NOMO-1 (cell line): Measurements from ENCODE around the gene KIFAP3.
"Not testable (repeated sequence)": the region's sequence is repeated elsewhere in the genome, so short reads cannot be mapped to it uniquely, and the experiment has no call there.

Experiments used
- DNase-seq, 2 experiments: peaks; one replicate each; lab custom pipeline; 2025; ENCODE audit not compliant: unreplicated experiment in 2 of 2; lab: John Stamatoyannopoulos, UW

The KIFAP3 gene

GRCh38 chr1:170074250-170075157 lies at the start of gene KIFAP3:
TSS of gene KIFAP3 (minus strand) at chr1:170074695. CDS start at chr1:170074467, 228 bp downstream.
- peak; percentile 96 to 99 for DNase-seq

- DNase-seq, result no peak
These were observed 47.9 kb upstream of the KIFAP3 start for GRCh38 chr1:170122366-170122765.

GRCh38 chr1:170114906-170115305 lies 40.4 kb upstream of the KIFAP3 start:
- no peak for DNase-seq

GRCh38 chr1:170113140-170113539 lies 38.6 kb upstream of the KIFAP3 start:
- DNase-seq, result not testable (repeated sequence)

- no peak for DNase-seq
These were observed 23.0 kb upstream of the KIFAP3 start for GRCh38 chr1:170097449-170097948.

GRCh38 chr1:170096806-170097340 lies 22.4 kb upstream of the KIFAP3 start:
- no peak for DNase-seq

GRCh38 chr1:170095976-170096748 lies 21.7 kb upstream of the KIFAP3 start:
- no peak for DNase-seq

- not testable (repeated sequence) for DNase-seq
These were observed 20.5 kb upstream of the KIFAP3 start for GRCh38 chr1:170094697-170095616.

GRCh38 chr1:170086399-170087032 lies 12.0 kb upstream of the KIFAP3 start:
- no peak for DNase-seq

GRCh38 chr1:170085091-170085490 lies 10.6 kb upstream of the KIFAP3 start:
- DNase-seq, result no peak

- DNase-seq, result no peak
These were observed 4.2 kb upstream of the KIFAP3 start for GRCh38 chr1:170078610-170079189.

- DNase-seq, result no peak
These were observed 3.4 kb upstream of the KIFAP3 start for GRCh38 chr1:170077926-170078325.

GRCh38 chr1:170076952-170077351 lies 2.5 kb upstream of the KIFAP3 start:
- not testable (repeated sequence) for DNase-seq

GRCh38 chr1:170076199-170076598 lies 1.7 kb upstream of the KIFAP3 start:
- DNase-seq, result no peak

- no peak for DNase-seq
These were observed 691 bp upstream of the KIFAP3 start for GRCh38 chr1:170075186-170075585.

GRCh38 chr1:170073893-170074249 lies 624 bp downstream of the KIFAP3 start:
- DNase-seq, result no peak

- no peak for DNase-seq
These were observed 3.1 kb downstream of the KIFAP3 start for GRCh38 chr1:170071378-170071777.

- DNase-seq, result no peak
These were observed 5.6 kb downstream of the KIFAP3 start for GRCh38 chr1:170068923-170069322.

- DNase-seq, result no peak
These were observed 7.2 kb downstream of the KIFAP3 start for GRCh38 chr1:170067253-170067819.
